Activated T-helper 1 cell treated with anti-CD3 and anti-CD28 coated beads, Interleukin-12 subunit alpha, Interleukin-12 subunit beta, Interleukin-2, Interleukin-4 antibody, amounts not matched to agents 30 ng/mL and 10 ng/mL and 1 ng/mL, durations not matched to agents 14 hours and 24 hours and 36 hours (primary cell): ENCODE data around the gene HNMT. TPM values are rescaled to one million over a fixed set of nuclear protein-coding genes. Genes with fewer than 3 reads are reported as not detected.
"Not testable (repeated sequence)": the region's sequence is repeated elsewhere in the genome, so short reads cannot be mapped to it uniquely, and the experiment has no call there.

Experiments
- DNase-seq: peaks from one replicate; pipeline ENCODE4 v3.0.0; 2021; ENCODE audit warnings: low spot score
- H3K27ac Mint-ChIP-seq: one replicate; pipeline ENCODE4 v1.8.0; 2021; ENCODE audit warnings: mild to moderate bottlenecking, mixed read lengths
- H3K27me3 Mint-ChIP-seq: one replicate; pipeline ENCODE4 v1.8.0; 2022; ENCODE audit warnings: mild to moderate bottlenecking, moderate library complexity, mixed read lengths; ENCODE audit not compliant: insufficient read depth
- H3K36me3 Mint-ChIP-seq: one replicate; pipeline ENCODE4 v1.8.0; 2021; ENCODE audit warnings: low read depth, mixed read lengths
- H3K4me1 Mint-ChIP-seq: one replicate; pipeline ENCODE4 v1.8.0; 2021; ENCODE audit warnings: low read depth, mixed read lengths
- H3K4me3 Mint-ChIP-seq: one replicate; pipeline ENCODE4 v1.8.0; 2021; ENCODE audit warnings: mild to moderate bottlenecking, moderate library complexity, mixed read lengths
- H3K9me3 Mint-ChIP-seq: one replicate; pipeline ENCODE4 v1.8.0; 2021; ENCODE audit warnings: mixed read lengths
- intact Hi-C: fragments of 100-400 bp; cut with micrococcal nuclease; formaldehyde crosslinking; loops from one replicate; pipeline ENCODE4 v1.15.1; 2024
- total RNA-seq: library from RNA; stranded (reverse); gene quantifications from 2 replicates; pipeline ENCODE4 v1.2.3, GENCODE V29; 2022

The HNMT gene
- total RNA-seq, 1 donor from 2014 or later: not detected

DNA sequence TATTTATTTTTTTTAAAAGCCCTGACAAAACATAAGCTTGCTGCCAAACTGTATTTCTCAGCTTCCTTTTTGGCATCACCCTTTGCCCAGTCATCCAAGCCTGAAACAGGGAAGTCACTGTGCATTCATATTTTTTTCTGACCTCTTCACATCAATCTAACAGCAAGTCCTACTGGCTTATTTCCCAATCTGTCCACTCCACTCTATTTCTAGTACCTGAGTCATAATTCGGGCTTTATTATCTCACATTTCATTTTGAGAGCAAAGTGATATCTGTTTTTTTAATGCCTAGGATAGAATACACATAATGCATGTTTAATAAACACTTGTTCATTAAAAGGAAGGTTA is 5.1 kb downstream of the HNMT start:
- H3K36me3 Mint-ChIP-seq: no peaks in the 10 kb centered on the region
- intact Hi-C loops: no loop called here
- H3K4me3 Mint-ChIP-seq: no peak overlapping the region
- no peak overlapping the region for H3K27ac Mint-ChIP-seq
- peaks cover 7% of the 10 kb centered on the region for H3K27me3 Mint-ChIP-seq
- no peak for DNase-seq
- no peaks in the 10 kb centered on the region for H3K9me3 Mint-ChIP-seq
- no peaks in the 10 kb centered on the region for H3K4me1 Mint-ChIP-seq

DNA sequence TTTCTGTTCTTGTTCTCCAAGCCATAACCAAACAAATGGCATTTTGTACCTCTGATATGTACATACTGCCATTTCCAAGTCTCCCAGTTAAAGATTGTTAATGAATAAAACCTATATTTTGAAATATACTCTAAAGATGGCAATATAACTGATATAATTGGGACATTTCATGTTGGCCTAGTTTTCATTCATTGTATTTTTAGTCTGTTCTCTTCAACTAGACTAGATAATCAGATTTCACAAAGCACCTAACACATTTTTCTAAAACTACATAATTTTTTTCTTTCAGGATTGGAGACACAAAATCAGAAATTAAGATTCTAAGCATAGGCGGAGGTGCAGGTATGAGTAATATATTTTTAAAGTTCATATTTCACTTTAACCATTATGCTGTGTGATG is 5.6 kb downstream of the HNMT start:
- Mint-ChIP-seq H3K27me3 (peaks cover 7% of the 10 kb centered on the region), H3K27ac (no peak overlapping the region), H3K4me3 (no peak overlapping the region), H3K4me1 (no peaks in the 10 kb centered on the region), H3K36me3 (no peaks in the 10 kb centered on the region), H3K9me3 (no peaks in the 10 kb centered on the region)
- DNase-seq: no peak
- intact Hi-C loops: no loop called here

DNA sequence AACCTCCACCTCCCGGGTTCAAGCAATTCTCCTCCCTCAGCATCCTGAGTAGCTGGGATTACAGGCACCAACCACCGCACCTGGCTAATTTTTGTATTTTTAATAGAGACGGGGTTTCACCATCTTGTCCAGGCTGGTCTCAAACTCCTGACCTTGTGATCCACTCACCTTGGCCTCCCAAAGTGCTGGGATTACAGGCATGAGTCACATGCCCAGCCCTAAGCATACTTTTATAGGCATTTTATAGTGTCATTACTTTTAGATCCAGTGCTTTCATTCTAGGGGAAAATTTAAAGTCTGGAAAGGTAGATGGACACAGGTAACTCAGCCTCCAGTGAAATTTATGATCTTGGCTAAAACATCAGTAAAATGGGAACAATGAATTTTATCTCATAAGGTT is 7.0 kb downstream of the HNMT start:
- intact Hi-C loops, DNase-seq, H3K4me1 Mint-ChIP-seq, H3K36me3 Mint-ChIP-seq, H3K27me3 Mint-ChIP-seq, H3K9me3 Mint-ChIP-seq, H3K4me3 Mint-ChIP-seq, H3K27ac Mint-ChIP-seq: not testable (repeated sequence)

DNA sequence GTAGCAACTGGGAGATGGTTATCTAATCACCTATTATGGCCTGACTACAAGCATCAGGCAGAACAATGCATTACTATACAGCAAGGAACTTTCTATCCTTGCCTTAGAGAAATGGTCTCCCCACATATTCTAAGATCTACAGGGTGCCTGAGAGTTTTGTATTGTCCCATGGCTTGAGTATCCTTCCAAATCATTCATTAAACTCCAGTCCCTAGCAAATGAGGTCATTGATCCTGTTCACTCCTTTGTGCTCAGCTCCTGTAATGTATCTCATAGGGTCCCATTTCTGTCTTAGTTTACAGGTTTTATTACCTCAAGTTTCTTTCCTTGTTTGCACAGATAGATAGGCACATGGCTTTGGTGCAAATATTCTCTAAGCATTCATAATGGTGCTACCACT is 9.0 kb downstream of the HNMT start:
- intact Hi-C loops: no loop called here
- no peaks in the 10 kb centered on the region for H3K36me3 Mint-ChIP-seq
- no peak overlapping the region for H3K4me3 Mint-ChIP-seq

DNA sequence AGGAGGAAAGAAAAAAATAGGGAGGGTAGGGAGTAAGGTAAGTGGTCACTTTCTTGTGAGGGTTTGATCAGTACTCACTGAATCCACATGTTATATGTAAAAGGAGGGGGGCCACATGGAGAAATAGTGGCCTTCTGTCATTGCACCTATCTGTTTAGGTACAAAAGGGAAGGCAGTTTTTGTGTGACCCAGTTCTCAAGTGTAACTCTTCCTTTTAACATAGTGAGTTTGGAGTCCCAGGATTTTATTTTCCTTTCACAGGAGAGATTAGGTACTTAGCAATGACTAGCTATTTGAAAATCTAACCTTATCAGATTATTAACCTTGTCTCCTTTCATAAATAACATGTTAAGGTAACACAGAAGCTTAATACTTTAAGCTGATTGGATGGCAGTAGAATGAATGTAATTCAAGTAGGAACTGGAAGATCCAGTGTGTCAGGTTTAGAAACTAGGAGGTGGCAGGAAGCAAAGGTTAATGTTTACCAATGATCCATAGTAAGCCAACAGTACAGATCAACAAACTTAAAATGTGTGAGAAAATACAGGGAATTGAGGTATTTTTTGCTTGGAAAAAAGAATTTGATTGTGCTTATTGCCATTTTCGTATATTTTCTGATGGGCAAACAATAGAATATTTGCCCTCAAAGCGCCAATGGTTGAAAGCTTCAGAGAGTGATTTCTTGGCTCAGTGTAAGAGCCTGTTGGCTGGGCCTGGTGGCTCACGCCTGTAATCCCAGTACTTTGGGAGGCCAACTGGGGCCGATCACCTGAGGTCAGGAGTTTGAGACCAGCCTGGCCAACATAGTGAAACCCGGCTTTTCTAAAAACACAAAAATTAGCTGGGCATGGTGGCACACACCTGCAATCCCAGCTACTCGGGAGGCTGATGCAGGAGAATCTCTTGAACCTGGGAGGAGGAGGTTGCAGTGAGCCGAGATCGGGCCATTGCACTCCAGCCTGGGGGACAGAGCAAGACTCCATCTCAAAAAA is 11.3 kb downstream of the HNMT start:
- Mint-ChIP-seq H3K36me3 (no peaks in the 10 kb centered on the region), H3K9me3 (no peaks in the 10 kb centered on the region), H3K27me3 (no peaks in the 10 kb centered on the region), H3K27ac (no peak overlapping the region), H3K4me1 (no peaks in the 10 kb centered on the region), H3K4me3 (no peak overlapping the region)
- DNase-seq: no peak
- intact Hi-C loops: no loop called here

More for the DNA sequence above, 9.0 kb downstream of the HNMT start:
- no peak for DNase-seq
- Mint-ChIP-seq H3K27me3 (peaks cover 5% of the 10 kb centered on the region), H3K9me3 (no peaks in the 10 kb centered on the region), H3K27ac (no peak overlapping the region), H3K4me1 (no peaks in the 10 kb centered on the region)

DNA sequence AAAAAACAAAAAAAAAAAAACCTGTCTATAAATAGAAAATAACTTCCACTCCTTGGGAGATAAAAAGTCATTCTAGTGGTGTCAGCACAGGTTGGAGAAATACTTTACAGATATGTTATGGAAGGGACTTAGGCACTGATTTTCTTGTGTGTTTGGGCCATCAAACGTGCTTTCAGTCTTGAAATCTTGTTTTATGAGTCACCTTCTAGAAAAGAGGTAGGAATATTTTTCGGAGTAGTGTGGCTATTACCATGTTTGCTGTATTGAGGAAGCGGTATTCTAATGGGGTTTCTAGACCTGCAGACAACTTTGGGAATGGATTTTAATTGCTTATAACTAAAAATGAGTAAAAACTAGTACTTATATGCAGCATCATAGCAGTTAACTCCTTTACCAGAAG is 12.0 kb downstream of the HNMT start:
- intact Hi-C loops: no loop called here
- H3K4me3 Mint-ChIP-seq: no peak overlapping the region
- H3K27me3 Mint-ChIP-seq: no peaks in the 10 kb centered on the region
- no peaks in the 10 kb centered on the region for H3K36me3 Mint-ChIP-seq
- no peak overlapping the region for H3K27ac Mint-ChIP-seq
- DNase-seq: no peak
- no peaks in the 10 kb centered on the region for H3K9me3 Mint-ChIP-seq
- H3K4me1 Mint-ChIP-seq: no peaks in the 10 kb centered on the region

DNA sequence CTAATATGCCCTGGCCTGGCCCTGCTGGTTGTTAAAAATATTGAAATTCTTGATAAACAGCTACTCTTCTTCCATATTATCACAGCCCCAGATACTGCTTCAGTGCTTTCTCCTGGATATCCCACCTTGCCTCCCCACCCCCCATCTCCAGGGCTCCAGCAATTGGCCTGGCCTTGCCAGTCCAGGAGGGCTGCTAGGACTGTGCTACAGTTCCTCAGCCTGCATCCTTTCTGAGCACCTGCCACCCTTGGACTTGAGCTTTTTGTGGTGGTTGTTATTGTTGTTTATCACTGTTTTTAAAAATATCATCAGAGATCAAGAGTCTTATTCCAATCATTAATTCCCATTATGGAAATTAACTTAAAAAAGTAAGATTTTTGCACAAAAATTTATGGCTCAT is 13.5 kb downstream of the HNMT start:
- no peaks in the 10 kb centered on the region for H3K9me3 Mint-ChIP-seq
- no peak overlapping the region for H3K4me3 Mint-ChIP-seq
- no peak overlapping the region for H3K27ac Mint-ChIP-seq
- H3K27me3 Mint-ChIP-seq: no peaks in the 10 kb centered on the region
- H3K4me1 Mint-ChIP-seq: no peaks in the 10 kb centered on the region
- intact Hi-C loops: no loop called here
- no peak for DNase-seq
- H3K36me3 Mint-ChIP-seq: no peaks in the 10 kb centered on the region

DNA sequence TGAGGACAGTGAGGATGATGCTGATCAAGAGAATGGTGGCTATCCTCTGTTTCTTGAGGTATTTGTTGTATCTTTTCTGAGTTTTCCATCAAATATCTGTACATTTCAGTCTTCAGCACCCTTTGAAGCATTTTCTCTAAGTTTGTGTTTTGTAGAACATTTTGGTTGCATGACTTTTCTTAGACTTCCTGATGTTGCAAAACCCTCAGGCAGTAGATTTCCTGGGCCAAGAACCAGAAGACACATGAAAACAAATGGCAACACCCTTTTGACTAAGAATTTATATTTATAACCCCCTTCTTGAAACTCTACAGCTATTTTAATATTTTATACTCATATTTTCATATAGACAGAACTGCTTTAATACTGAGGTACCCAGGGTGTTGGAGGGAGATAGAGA is 16.2 kb downstream of the HNMT start:
- no peak for DNase-seq
- intact Hi-C loops: no loop called here
- Mint-ChIP-seq H3K36me3 (no peaks in the 10 kb centered on the region), H3K27ac (no peak overlapping the region), H3K4me1 (no peaks in the 10 kb centered on the region), H3K27me3 (no peaks in the 10 kb centered on the region), H3K9me3 (no peaks in the 10 kb centered on the region), H3K4me3 (no peak overlapping the region)

DNA sequence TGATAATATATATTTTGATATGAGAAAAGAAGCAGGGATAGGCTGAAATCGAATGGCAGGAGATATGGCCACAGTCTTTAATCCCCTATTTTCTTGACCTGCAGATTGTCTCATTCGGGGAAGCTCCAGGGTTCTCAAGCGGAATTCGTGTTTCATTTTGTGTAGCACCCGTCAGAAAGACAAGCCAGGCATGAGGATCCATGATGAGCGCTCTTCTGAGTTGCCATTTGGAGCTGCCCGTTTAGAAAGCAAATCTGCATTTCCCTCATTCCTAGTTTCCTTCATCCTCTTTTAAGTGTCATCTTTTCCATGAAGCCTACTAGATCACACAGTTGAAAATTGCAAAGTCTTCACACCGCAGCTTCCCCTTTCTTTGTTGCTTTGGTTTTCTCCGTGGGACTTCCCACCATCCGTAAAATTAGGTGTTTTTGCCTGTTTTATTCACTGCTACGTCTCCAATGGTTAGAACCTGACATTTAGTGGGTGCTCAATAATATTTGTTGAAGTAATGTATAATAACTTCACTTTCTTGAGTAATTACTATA is 16.9 kb downstream of the HNMT start:
- H3K4me1 Mint-ChIP-seq: no peaks in the 10 kb centered on the region
- no peaks in the 10 kb centered on the region for H3K36me3 Mint-ChIP-seq
- no peaks in the 10 kb centered on the region for H3K9me3 Mint-ChIP-seq
- no peak overlapping the region for H3K4me3 Mint-ChIP-seq
- no peaks in the 10 kb centered on the region for H3K27me3 Mint-ChIP-seq
- DNase-seq: no peak
- intact Hi-C loops: no loop called here
- H3K27ac Mint-ChIP-seq: no peak overlapping the region

DNA sequence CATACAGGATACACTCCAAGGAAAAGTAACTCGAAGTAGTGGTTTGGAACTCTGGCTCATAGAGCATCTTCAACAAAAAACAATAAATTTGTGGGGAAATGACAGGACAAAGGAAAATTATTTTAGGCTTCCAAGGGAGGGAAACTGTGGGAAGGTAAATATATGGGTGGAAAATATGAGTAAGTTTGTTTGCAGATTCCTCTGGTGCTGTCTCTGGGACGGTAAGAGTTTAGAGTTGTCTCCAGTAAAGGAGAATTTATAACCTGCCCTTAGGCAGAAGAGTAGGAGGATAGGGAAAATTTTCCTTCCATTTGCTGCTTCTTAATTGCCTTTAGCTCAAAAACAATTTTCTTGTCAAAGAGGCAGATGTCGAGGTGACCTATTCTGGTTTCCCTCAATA is 19.3 kb downstream of the HNMT start:
- DNase-seq: no peak
- Mint-ChIP-seq H3K4me1 (no peaks in the 10 kb centered on the region), H3K36me3 (no peaks in the 10 kb centered on the region), H3K4me3 (no peak overlapping the region), H3K27ac (no peak overlapping the region), H3K9me3 (no peaks in the 10 kb centered on the region), H3K27me3 (no peaks in the 10 kb centered on the region)
- intact Hi-C loops: no loop called here

DNA sequence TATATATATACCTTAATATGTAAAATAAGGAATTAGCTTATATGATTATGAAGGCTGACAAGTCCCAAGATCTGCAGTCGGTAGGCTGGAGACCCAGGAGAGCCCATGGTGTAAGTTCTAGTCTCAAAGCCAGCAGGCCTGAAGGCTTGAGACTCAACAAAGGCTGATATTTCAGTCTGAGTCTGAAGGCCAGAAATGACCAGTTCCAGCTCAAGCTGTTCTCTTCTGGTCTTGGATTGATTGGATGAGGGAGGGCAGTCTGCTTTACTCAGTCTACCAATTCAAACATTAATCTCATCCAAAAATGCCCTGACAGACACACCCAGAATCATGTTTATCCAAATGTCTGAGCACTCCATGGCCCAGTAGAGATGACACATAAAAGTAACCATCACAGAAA is 22.0 kb downstream of the HNMT start:
- no peak for DNase-seq
- Mint-ChIP-seq H3K27me3 (no peaks in the 10 kb centered on the region), H3K9me3 (no peaks in the 10 kb centered on the region), H3K4me3 (no peak overlapping the region), H3K27ac (no peak overlapping the region), H3K36me3 (no peaks in the 10 kb centered on the region), H3K4me1 (no peaks in the 10 kb centered on the region)
- intact Hi-C loops: no loop called here

DNA sequence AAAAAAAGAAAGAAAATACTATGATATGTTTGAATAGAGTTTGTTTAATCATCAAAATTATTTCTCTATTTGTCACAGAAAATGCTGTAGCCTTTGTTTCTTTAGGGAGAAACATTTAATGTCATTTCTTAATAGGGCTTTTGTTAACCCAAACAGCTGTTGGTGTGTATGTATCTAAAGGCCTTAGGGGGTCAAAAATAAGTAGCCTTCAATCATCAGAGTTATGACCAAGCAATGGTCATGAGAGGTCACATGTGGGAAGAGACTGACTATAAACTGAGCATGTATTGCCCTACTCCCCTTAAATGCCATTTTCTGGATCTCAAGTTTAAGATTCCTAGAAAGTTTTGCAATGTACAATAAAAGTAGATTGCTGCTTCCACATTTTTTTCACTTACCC is 22.7 kb downstream of the HNMT start:
- no peaks in the 10 kb centered on the region for H3K9me3 Mint-ChIP-seq
- no peaks in the 10 kb centered on the region for H3K27me3 Mint-ChIP-seq
- no peak overlapping the region for H3K27ac Mint-ChIP-seq
- H3K4me3 Mint-ChIP-seq: no peak overlapping the region
- H3K36me3 Mint-ChIP-seq: no peaks in the 10 kb centered on the region
- H3K4me1 Mint-ChIP-seq: no peaks in the 10 kb centered on the region
- intact Hi-C loops: no loop called here
- DNase-seq: no peak

DNA sequence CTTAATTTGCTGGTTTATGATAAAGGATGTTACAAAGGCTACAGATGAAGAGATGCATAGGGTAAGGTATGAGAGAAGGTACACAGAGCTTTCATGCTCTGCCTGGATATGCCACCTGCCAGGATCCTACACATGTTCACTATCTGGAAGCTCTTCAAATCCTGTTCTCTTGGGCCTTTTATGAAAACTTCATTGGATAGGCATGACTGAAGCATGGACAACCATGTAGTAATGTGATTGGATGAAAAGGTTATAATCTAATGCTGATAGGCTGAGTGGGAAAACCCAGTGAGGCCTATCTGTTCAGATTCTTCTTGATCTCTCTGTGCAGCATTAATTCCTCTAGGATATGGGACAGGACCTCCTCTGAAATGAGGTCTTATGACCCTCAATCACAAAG is 26.8 kb downstream of the HNMT start:
- Mint-ChIP-seq H3K9me3 (peaks cover 6% of the 10 kb centered on the region), H3K36me3 (no peaks in the 10 kb centered on the region), H3K4me1 (no peaks in the 10 kb centered on the region), H3K27ac (no peak overlapping the region), H3K4me3 (no peak overlapping the region), H3K27me3 (no peaks in the 10 kb centered on the region)
- intact Hi-C loops: no loop called here
- DNase-seq: no peak
